ENCODE data around the gene SLC26A1. TPM values are rescaled to one million over a fixed set of nuclear protein-coding genes. Genes with fewer than 3 reads are reported as not detected.

The SLC26A1 gene
- total RNA-seq, 1 experiment from 2014 or later: 0.09 TPM

GRCh38 chr4:1022051-1022738, 29.0 kb upstream of the SLC26A1 start:
- H3K23me2 ChIP-seq (ENCODE audit: insufficient read length, low read depth, low read length, poor library complexity, severe bottlenecking): no peaks in the 10 kb centered on the region
- Mint-ChIP-seq H3K4me1 (peaks cover 4 to 17% of the 10 kb centered on the region in 2 experiments; a peak in 3 of 4 replicates), H3K27ac (no peak overlapping the region), H3K27me3 (ENCODE audit: low read depth) (no peaks in the 10 kb centered on the region), H3K9me3 (peaks cover 0 to 2% of the 10 kb centered on the region in 2 experiments; a peak in 1 of 5 replicates), H3K36me3 (ENCODE audit: insufficient read depth in 1 of 3, low read depth in 3 of 3) (peaks cover 8 to 13% (median 12%) of the 10 kb centered on the region in 3 experiments; a peak in 6 of 7 replicates), H3K4me3 (no peak overlapping the region)
- H4K5ac ChIP-seq (ENCODE audit: insufficient read length, low read depth, low read length): no peak overlapping the region
- H4K8ac ChIP-seq (replicated peaks; ENCODE audit: insufficient read length, low read depth, low read length): no peak overlapping the region
- H3K56ac ChIP-seq (ENCODE audit: insufficient read length, low read depth, low read length): no peak overlapping the region
- no peak overlapping the region for H3T11ph ChIP-seq (ENCODE audit: low read length)
- H3K27me3 ChIP-seq (ENCODE audit: insufficient read depth, low read length): no peaks in the 10 kb centered on the region
- H3K4me2 ChIP-seq (ENCODE audit: insufficient read depth, insufficient read length, low read length): no peak overlapping the region
- H2BK15ac ChIP-seq (ENCODE audit: low read depth, low read length): no peak overlapping the region
- no peak overlapping the region; the same call in 1 of the 2 replicates for H3K14ac ChIP-seq (ENCODE audit: insufficient read depth, low read length)
- no peaks in the 10 kb centered on the region; the same call in 1 of the 2 replicates for H3K4me1 ChIP-seq (ENCODE audit: insufficient read depth, low read length)
- no peak overlapping the region for H2BK12ac ChIP-seq (ENCODE audit: insufficient read length, low read depth, low read length)
- no peak overlapping the region for H2AFZ ChIP-seq (ENCODE audit: low read length)
- H3K79me1 ChIP-seq (ENCODE audit: insufficient read depth, low read depth, low read length, poor library complexity, severe bottlenecking): no peaks in the 10 kb centered on the region
- no peak overlapping the region for H3K9ac ChIP-seq (ENCODE audit: extremely low read depth, insufficient read length, low read length)
- WGBS (ENCODE audit: extremely low coverage, insufficient read length, low lambda C conversion rate): no CpG with 5 or more reads among the region's 46 CpGs
- H3K23ac ChIP-seq (ENCODE audit: insufficient read length, low read depth, low read length): no peak overlapping the region
- DNase-seq: no peak
- TF ChIP-seq CTCF (conservative IDR thresholded peaks at IDR 0.05): no peak
- no peaks in the 10 kb centered on the region for H3K79me2 ChIP-seq (ENCODE audit: insufficient read depth, low read length)
- no peaks in the 10 kb centered on the region for H4K20me1 ChIP-seq (ENCODE audit: control insufficient read depth, insufficient read depth, insufficient read length)
- no peak overlapping the region for H2BK120ac ChIP-seq (ENCODE audit: low read depth, low read length, poor library complexity, severe bottlenecking)
- H3K4ac ChIP-seq (ENCODE audit: low read depth, low read length): no peak overlapping the region
- H3K18ac ChIP-seq (ENCODE audit: insufficient read length, low read depth, low read length): no peak overlapping the region
- H3K9me3 ChIP-seq (ENCODE audit: control insufficient read depth, low read depth, low read length): no peaks in the 10 kb centered on the region
- H2BK20ac ChIP-seq (ENCODE audit: low read depth, low read length, poor library complexity, severe bottlenecking): no peak overlapping the region
- no peak overlapping the region for H4K91ac ChIP-seq (ENCODE audit: insufficient read length, low read depth, low read length)
- H2BK5ac ChIP-seq (ENCODE audit: insufficient read length, low read length): no peak overlapping the region
- H3K27ac ChIP-seq (ENCODE audit: insufficient read length, low read depth, low read length): no peak overlapping the region
- no peak overlapping the region for H2AK5ac ChIP-seq (ENCODE audit: insufficient read length, low read length)

Measured in H9 (cell line).